Stimulated activated CD4-positive, alpha-beta T cell treated with anti-CD3 and anti-CD28 coated beads, Interleukin-15, amount 100 ng/mL, for 1 hour (primary cell): ENCODE data around the gene BCL7C.
"Not testable (repeated sequence)": the region's sequence is repeated elsewhere in the genome, so short reads cannot be mapped to it uniquely, and the experiment has no call there.

Experiments used
- DNase-seq, 2 donors: peaks; one replicate each; pipeline ENCODE4 v3.0.0-alpha.2; 2020; ENCODE audit warnings: low read depth in 1 of 2, low spot score in 1 of 2

BCL7C gene

DNA sequence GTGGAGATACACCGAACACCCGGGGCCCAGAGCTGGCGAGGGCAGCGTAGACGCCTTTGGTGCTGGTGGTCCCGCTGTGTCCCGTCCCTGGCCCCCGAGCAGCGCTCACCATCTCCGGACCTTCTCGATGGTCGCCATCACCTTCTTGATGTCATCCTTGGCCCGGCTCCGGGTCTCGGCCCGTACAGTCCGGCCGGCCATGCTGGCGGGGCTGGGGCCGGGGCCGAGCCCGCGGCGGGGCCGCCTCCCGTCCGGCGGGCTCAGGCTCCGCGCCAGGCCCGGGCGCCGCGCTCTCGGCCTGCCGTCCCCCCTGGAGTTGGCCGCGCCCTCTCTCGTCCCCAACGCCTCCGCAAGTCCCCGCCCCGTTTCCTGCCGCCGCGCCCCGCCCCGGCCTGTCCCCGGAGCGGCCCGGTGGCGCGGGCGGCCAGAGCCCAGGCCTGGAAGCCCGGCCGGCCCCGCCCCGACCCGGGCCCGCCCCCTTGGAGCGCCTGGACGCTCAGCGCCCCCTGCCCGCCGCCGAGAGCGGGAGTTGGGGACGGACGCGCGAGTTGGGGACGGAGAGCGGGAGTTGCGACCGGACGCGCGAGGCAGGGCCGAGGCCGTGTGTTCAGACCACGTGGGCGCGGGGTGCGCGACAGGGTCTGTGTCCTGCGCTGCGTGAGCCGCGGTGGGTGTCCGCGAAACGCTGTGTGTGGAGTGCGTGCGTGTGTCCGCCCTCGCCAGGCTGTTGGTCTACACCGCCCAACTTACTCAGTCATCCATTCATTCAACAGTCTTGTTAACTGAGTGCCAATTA, at the start of gene BCL7C:
BCL7C (minus strand) TSS at position 334 of the 796 bp plus-strand sequence; CDS start at position 201, 133 bp downstream.
- peak; percentile 58 to 72 for DNase-seq

- no peak for DNase-seq
Observed at GRCh38 chr16:30942426-30942806, 48.5 kb upstream of the BCL7C start.

DNA sequence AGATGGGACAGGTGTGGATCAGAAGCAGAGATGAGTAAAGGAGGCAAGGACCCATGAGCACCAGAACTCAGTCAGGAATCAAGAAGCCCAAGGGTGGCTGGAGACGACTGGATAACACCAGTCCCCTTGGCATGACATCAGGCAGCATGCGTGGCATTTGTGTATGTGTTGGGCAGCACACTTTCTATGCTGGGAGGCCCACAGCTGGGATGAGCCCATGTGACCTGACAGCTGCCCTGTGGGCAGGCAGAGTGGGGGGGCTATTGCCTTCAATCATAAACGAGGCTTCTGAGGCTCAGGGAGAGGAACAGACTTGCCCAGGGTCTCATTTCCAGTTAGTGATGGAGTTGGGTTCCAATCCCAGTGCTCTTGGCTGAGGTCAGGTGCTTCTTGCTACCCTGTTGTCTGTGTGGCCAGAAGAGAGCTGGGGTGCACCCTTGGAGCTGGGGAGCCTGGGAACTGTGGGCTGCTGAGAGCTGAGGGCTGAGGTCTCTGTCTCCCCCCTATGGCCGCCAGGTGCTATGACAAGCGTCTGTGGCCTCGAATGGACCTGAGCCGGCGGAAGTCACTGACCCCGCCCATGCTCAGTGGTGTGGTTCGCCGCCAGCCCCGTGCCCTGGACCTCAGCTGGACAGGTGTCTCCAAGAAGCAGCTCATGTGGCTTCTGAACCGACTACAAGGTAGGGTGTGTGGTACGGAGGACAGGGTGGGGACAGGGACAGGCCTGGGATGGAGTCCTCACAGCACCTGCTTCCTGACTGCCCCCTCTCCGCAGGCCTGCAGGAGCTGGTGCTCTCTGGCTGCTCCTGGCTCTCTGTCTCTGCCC, 47.9 kb upstream of the BCL7C start:
- DNase-seq, result peak; percentile 39 to 40

DNA sequence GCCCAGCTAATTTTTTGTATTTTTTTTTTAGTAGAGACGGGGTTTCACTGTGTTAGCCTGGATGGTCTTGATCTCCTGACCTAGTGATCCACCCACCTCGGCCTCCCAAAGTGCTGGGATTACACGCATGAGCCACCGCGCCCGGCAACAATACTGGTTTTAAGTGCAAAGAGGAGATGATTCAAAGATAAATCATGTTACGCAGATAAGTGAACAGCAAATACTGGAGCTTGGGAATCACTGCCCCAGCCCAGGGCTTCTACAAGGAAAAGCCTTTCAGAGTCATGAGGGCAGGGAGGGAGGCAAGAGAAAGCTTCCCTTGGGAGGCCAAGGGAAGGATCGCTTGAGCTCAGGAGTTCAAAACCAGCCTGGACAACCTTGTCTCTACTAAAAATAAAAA, 45.7 kb upstream of the BCL7C start:
- not testable (repeated sequence) for DNase-seq

DNA sequence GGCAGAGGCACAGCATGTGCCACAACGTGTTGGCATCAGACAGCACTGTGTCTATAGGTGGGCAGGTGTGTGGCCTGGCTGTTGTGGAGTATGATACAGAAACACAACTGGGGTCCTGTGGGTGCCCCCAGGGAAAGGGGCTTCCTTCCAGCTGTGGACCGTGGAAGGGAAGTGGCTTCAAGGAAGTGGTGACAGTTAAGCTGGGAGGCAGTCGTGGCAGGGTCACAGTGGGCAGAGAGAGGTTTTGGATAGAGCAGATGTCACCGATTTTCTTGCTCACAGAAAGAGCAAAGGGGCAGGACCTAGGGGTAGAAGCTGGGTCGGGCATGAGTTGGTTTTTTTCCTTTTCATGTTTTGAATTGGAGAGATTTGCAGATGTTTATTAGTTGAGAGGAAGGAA, 43.8 kb upstream of the BCL7C start:
- DNase-seq, result no peak

- DNase-seq, result no peak
Observed at GRCh38 chr16:30934827-30935557, 41.1 kb upstream of the BCL7C start.

DNA sequence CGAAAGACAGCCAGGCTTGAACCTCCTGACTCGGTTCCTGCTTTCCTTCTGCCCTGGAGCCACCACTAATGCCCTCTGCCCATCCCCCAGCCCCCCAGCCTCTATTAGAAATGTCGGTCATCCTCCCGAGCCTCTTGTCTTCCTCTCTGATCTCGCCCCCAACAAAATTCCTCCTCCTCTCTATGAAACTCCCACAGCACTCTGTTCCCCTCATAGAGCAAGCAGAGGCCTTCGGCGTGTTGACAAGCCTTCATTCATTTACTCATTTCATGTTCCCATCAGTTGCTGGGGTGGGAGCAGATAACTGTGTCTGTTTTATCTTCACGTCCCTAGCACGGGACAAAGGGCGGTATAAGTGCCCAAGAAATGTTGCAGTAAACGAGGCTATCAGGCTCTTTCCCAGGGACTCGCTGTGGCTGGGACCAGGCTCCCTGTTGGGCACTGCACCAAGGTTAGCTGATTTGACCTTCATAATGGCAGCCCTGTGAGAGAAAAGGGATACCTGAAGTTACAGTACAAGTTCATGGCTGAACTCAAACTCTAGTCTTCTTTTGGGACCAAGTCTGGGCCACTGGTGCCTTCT, 37.3 kb upstream of the BCL7C start:
- no peak for DNase-seq

DNA sequence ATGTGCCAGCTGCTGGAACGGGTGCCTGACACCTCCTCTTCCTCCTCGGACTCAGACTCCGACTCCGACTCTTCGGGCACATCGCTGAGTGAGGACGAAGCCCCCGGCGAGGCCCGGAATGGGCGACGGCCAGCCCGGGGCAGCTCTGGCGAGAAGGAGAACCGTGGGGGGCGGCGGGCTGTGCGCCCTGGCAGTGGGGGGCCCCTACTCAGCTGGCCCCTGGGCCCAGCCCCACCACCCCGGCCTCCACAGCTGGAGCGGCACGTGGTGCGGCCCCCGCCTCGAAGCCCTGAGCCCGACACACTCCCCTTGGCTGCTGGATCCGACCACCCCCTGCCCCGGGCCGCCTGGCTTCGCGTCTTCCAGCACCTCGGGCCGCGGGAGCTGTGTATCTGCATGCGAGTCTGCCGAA, 36.3 kb upstream of the BCL7C start:
- DNase-seq, result no peak

DNA sequence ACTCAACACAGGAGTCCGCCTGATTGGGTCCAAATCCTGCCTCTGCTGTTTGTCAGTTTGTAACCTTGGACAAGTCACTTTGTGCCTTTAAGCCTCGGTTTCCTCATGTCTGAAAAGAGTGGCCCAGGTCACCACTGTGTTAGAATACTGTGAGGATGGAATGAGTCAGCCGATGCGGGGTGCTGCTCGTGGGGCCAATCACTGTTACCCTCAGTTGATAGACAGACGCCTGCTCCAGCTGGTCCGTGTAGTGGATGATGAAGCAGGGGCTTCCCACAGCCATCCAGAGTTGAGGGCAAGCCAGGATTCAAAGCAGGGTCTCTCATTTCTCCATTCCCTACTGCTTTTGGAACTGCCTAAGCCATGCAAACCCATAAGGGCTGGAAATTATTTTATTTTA, 35.3 kb upstream of the BCL7C start:
- DNase-seq, result no peak

DNA sequence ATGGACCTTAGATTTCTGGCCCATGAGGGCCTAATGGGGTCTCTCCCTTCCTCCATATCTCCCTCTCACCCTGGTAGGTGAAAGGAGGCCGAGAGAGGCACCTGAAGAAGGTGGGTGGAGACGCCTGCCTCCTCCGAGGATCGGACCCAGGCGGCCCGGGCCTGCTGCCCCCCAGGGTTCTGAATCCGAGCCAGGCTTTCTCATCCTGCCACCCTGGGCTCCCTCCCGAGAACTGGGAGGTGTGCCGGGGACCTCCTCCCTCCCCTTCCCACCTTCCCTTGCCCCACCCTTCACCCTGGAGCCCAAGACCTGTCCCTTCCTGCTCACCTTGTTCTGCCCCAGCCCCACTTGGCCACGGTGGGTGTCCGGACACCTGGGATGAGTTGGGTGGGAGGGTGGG, 34.5 kb upstream of the BCL7C start:
- no peak for DNase-seq

DNA sequence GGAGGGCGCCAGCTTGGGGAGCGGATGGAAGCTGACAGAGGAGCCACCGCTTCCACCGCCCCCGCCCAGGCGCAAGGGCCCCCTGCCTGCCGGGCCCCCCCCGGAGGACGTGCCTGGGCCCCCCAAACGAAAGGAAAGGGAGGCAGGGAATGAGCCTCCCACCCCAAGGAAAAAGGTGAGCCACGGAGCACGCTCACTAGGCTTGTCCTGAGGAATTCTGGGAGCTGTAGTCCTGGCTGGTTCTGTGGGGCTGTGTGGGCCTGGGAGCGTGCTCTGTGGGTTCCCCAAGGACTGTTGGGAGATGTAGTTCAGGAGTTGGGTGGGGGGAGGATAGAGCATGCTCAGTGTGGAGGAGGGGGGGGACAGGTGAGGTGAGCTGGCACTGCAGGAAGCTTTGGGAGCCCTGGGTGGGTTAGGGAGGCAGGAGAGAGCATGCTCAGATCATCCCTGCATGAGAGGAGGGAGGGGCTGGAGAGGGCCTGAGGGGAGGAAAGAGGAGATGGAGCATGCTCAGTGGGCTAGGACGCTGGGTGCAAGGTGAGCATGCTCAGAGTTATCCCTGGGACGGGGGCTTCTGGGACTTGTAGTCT, 34.0 kb upstream of the BCL7C start:
- DNase-seq, result no peak

GRCh38 chr16:30926937-30927788, 33.3 kb upstream of the BCL7C start:
- no peak for DNase-seq

GRCh38 chr16:30925995-30926811, 32.3 kb upstream of the BCL7C start:
- no peak for DNase-seq

GRCh38 chr16:30925632-30925987, 31.7 kb upstream of the BCL7C start:
- no peak for DNase-seq

GRCh38 chr16:30924913-30925631, 31.2 kb upstream of the BCL7C start:
- DNase-seq, result no peak

- DNase-seq, result no peak
Observed at GRCh38 chr16:30924076-30924912, 30.4 kb upstream of the BCL7C start.

GRCh38 chr16:30923554-30924075, 29.7 kb upstream of the BCL7C start, which contains the start of gene FBXL19:
TSS of gene FBXL19 (plus strand) at chr16:30923572. CDS start at chr16:30925755, 2,183 bp downstream.
- no peak for DNase-seq
